ENCODE measurements around the gene MAP2K5. TPM values are rescaled to one million over a fixed set of nuclear protein-coding genes. Genes with fewer than 3 reads are reported as not detected.

The MAP2K5 gene
- total RNA-seq, 1 donor from 2014 or later = 1.1 TPM

- TF ChIP-seq CTCF (IDR thresholded peaks at IDR 0.05) = no peak
- Histone ChIP-seq H3K36me3 (no peaks in the 10 kb centered on the region), H3K9me3 (peaks cover 0 to 8% of the 10 kb centered on the region in 2 donors), H3K27ac (no peak overlapping the region), H3K4me3 (no peak overlapping the region), H3K4me1 (no peaks in the 10 kb centered on the region), H3K27me3 (no peaks in the 10 kb centered on the region)
- no peak for DNase-seq (ENCODE audit: low spot score in 2 of 2)
- intact Hi-C loops (cut with DNase I) = no loop called here
These were observed 136.5 kb downstream of the MAP2K5 start for GRCh38 chr15:67678993-67679392.

GRCh38 chr15:67680641-67681040 lies 138.1 kb downstream of the MAP2K5 start:
- H3K36me3 ChIP-seq = no peaks in the 10 kb centered on the region
- H3K4me3 ChIP-seq = no peak overlapping the region
- H3K4me1 ChIP-seq = no peaks in the 10 kb centered on the region
- DNase-seq (ENCODE audit: low spot score in 2 of 2) = no peak
- no peak overlapping the region for H3K27ac ChIP-seq
- no peaks in the 10 kb centered on the region for H3K27me3 ChIP-seq
- intact Hi-C loops (cut with DNase I) = no loop called here
- no peak for TF ChIP-seq CTCF (IDR thresholded peaks at IDR 0.05)
- peaks cover 6 to 24% of the 10 kb centered on the region in 2 donors for H3K9me3 ChIP-seq

GRCh38 chr15:67685008-67685599 lies 142.6 kb downstream of the MAP2K5 start:
- DNase-seq (ENCODE audit: low spot score in 2 of 2) = no peak
- Histone ChIP-seq H3K9me3 (peaks cover 6 to 28% of the 10 kb centered on the region in 2 donors), H3K27me3 (no peaks in the 10 kb centered on the region), H3K4me1 (no peaks in the 10 kb centered on the region), H3K4me3 (no peak overlapping the region), H3K27ac (no peak overlapping the region), H3K36me3 (no peaks in the 10 kb centered on the region)
- no peak for TF ChIP-seq CTCF (IDR thresholded peaks at IDR 0.05)
- intact Hi-C loops (cut with DNase I) = no loop called here

GRCh38 chr15:67685716-67686115 lies 143.2 kb downstream of the MAP2K5 start:
- H3K36me3 ChIP-seq = no peaks in the 10 kb centered on the region
- no peak for DNase-seq (ENCODE audit: low spot score in 2 of 2)
- H3K27ac ChIP-seq = no peak overlapping the region
- no peak overlapping the region for H3K4me3 ChIP-seq
- intact Hi-C loops (cut with DNase I) = no loop called here
- H3K27me3 ChIP-seq = no peaks in the 10 kb centered on the region
- H3K9me3 ChIP-seq = peaks cover 6 to 28% of the 10 kb centered on the region in 2 donors
- H3K4me1 ChIP-seq = no peaks in the 10 kb centered on the region
- TF ChIP-seq CTCF (IDR thresholded peaks at IDR 0.05) = no peak

- TF ChIP-seq CTCF (IDR thresholded peaks at IDR 0.05) = no peak
- no peaks in the 10 kb centered on the region for H3K27me3 ChIP-seq
- H3K4me1 ChIP-seq = no peaks in the 10 kb centered on the region
- no peak overlapping the region for H3K27ac ChIP-seq
- intact Hi-C loops (cut with DNase I) = no loop called here
- no peak overlapping the region for H3K4me3 ChIP-seq
- no peaks in the 10 kb centered on the region for H3K36me3 ChIP-seq
- H3K9me3 ChIP-seq = peaks cover 0 to under 1% of the 10 kb centered on the region in 2 donors
- no peak for DNase-seq (ENCODE audit: low spot score in 2 of 2)
These were observed 148.4 kb downstream of the MAP2K5 start for GRCh38 chr15:67690936-67691335.

GRCh38 chr15:67691450-67691849 lies 148.9 kb downstream of the MAP2K5 start:
- no peaks in the 10 kb centered on the region for H3K4me1 ChIP-seq
- H3K4me3 ChIP-seq = no peak overlapping the region
- DNase-seq (ENCODE audit: low spot score in 2 of 2) = no peak
- no peaks in the 10 kb centered on the region for H3K36me3 ChIP-seq
- TF ChIP-seq CTCF (IDR thresholded peaks at IDR 0.05) = no peak
- no peak overlapping the region for H3K27ac ChIP-seq
- no peaks in the 10 kb centered on the region for H3K9me3 ChIP-seq
- H3K27me3 ChIP-seq = no peaks in the 10 kb centered on the region
- intact Hi-C loops (cut with DNase I) = no loop called here

All from ascending aorta (tissue), 2 donors.